ENCODE results near the gene RSPH9. TPM values are rescaled to one million over a fixed set of nuclear protein-coding genes. Genes with fewer than 3 reads are reported as not detected.

Gene RSPH9
- polyA plus RNA-seq, 1 of the 3 experiments (the other 2 are of a cell fraction): 0.05 TPM

DNA sequence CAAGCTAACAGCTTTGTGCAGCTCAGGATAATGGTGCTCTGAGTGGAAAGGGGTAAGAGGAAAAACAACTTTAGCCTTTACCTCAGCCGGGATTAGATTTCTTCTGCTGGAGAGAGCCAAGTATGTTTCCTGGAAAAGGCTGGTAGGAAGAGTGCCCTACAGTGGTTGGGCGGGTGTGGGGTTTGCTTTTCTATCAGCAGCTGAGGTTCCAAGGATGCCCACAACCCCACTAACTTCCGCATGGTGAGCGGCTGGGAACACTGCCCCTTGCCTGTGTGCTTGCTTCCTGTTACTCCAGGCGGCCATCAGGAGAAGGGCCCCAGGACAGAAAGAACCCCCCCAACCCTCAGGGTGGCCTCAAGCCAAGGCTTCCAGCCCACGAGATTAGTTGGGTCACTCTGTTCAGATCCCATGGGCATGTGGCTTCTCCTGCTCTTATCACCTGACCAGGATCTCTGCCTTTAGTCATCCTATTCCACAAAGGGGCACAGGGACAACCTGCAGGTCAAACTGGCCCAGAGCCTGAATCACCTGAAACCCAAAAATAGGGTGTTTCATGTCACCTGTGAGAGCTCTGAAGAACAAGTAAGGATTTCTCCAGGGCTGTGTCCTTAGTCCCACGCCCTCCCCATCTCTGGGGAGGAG lies 32.2 kb downstream of the RSPH9 start:
- no peak overlapping the region for H2AFZ ChIP-seq (ENCODE audit: low read depth)
- DNase-seq: no peak
- peaks cover 17% of the 10 kb centered on the region for H3K79me2 ChIP-seq (ENCODE audit: insufficient read depth)
- H3K27ac ChIP-seq (ENCODE audit: low read depth in 2 of 2, low read length in 1 of 2): no peak overlapping the region; a peak in 1 of 4 replicates
- no peak for TF ChIP-seq MEF2A (IDR thresholded peaks at IDR 0.05; ENCODE audit: borderline replicate concordance, low read depth)
- no peak for TF ChIP-seq EZH2phosphoT487 (IDR thresholded peaks at IDR 0.05; ENCODE audit: borderline replicate concordance, low read depth)
- no peak for TF ChIP-seq FOSL2 (IDR thresholded peaks at IDR 0.05; ENCODE audit: borderline replicate concordance, low read depth)
- no peak for TF ChIP-seq RFX5 (IDR thresholded peaks at IDR 0.05; ENCODE audit: low read length)
- no peak for TF ChIP-seq RXRA (IDR thresholded peaks at IDR 0.05; ENCODE audit: borderline replicate concordance, low read depth)
- no peak for TF ChIP-seq YY1 (IDR thresholded peaks at IDR 0.05; ENCODE audit: low read depth)
- TF ChIP-seq EP300 (IDR thresholded peaks at IDR 0.05; ENCODE audit: borderline replicate concordance in 1 of 2, low read depth in 1 of 2, low read length in 1 of 2): no peak
- TF ChIP-seq PBX3 (IDR thresholded peaks at IDR 0.05): no peak
- TF ChIP-seq TAF1 (IDR thresholded peaks at IDR 0.05; ENCODE audit: borderline replicate concordance, low read depth, low read length): no peak
- TF ChIP-seq JUND (IDR thresholded peaks at IDR 0.05): no peak
- TF ChIP-seq GATA2 (CRISPR knock-in tag; IDR thresholded peaks at IDR 0.05): no peak
- TF ChIP-seq, protein P1, sequence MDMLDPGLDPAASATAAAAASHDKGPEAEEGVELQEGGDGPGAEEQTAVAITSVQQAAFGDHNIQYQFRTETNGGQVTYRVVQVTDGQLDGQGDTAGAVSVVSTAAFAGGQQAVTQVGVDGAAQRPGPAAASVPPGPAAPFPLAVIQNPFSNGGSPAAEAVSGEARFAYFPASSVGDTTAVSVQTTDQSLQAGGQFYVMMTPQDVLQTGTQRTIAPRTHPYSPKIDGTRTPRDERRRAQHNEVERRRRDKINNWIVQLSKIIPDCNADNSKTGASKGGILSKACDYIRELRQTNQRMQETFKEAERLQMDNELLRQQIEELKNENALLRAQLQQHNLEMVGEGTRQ (IDR thresholded peaks at IDR 0.05; ENCODE audit: borderline replicate concordance, low read depth, low read length): no peak
- TF ChIP-seq SMC3 (IDR thresholded peaks at IDR 0.05; ENCODE audit: low read depth, low read length): no peak
- TF ChIP-seq NRF1 (IDR thresholded peaks at IDR 0.05; ENCODE audit: low read depth, low read length): no peak
- TF ChIP-seq RCOR1 (IDR thresholded peaks at IDR 0.05; ENCODE audit: low read length): no peak
- H3K4me3 ChIP-seq (ENCODE audit: low read depth in 2 of 2, low read length in 1 of 2): no peak overlapping the region
- no peaks in the 10 kb centered on the region for H3K27me3 ChIP-seq (ENCODE audit: insufficient read depth)
- CTCF ChIA-PET: interaction anchor here (2.2 to 4.9 kb wide), 2 partner anchors 8 to 11 kb away, joined by 9 to 41 read pairs; no protein-coding TSS in a partner anchor
- H3K4me1 ChIP-seq (ENCODE audit: control insufficient read depth in 1 of 2, insufficient read depth in 2 of 2, low read depth in 1 of 2, low read length in 1 of 2): no peaks in the 10 kb centered on the region
- POLR2A ChIA-PET: no interaction called here
- peaks cover 14% of the 10 kb centered on the region for H4K20me1 ChIP-seq (ENCODE audit: insufficient read depth)
- no peaks in the 10 kb centered on the region for H3K9me2 ChIP-seq
- no peak overlapping the region for H3K4me2 ChIP-seq
- peaks cover 3% of the 10 kb centered on the region for H3F3A ChIP-seq (replicated peaks; ENCODE audit: insufficient read depth)
- no peak overlapping the region for H3K9ac ChIP-seq
- H3K36me3 ChIP-seq (replicated peaks in 1 of 2; ENCODE audit: control insufficient read depth in 1 of 2, insufficient read depth in 2 of 2, low read length in 1 of 2): peaks cover 25 to 84% of the 10 kb centered on the region in 2 experiments
- 92% methylated on average over 7 of the region's 7 CpGs for WGBS (ENCODE audit: low lambda C conversion rate)
- no peaks in the 10 kb centered on the region for H3K9me3 ChIP-seq

- H4K20me1 ChIP-seq (ENCODE audit: insufficient read depth): peaks cover 21% of the 10 kb centered on the region
- ChIA-PET CTCF (interaction anchor here (2.2 to 4.9 kb wide), 2 partner anchors 8 to 11 kb away, joined by 9 to 41 read pairs; no protein-coding TSS in a partner anchor), POLR2A (no interaction called here)
- H3K27ac ChIP-seq (ENCODE audit: low read depth in 2 of 2, low read length in 1 of 2): no peak overlapping the region
- H3K36me3 ChIP-seq (replicated peaks in 1 of 2; ENCODE audit: control insufficient read depth in 1 of 2, insufficient read depth in 2 of 2, low read length in 1 of 2): peaks cover 25 to 81% of the 10 kb centered on the region in 2 experiments
- H3K9ac ChIP-seq: no peak overlapping the region
- 91% methylated on average over 7 of the region's 7 CpGs for WGBS (ENCODE audit: low lambda C conversion rate)
- H3K9me2 ChIP-seq: no peaks in the 10 kb centered on the region
- no peaks in the 10 kb centered on the region for H3K9me3 ChIP-seq
- peaks cover 23% of the 10 kb centered on the region for H3K79me2 ChIP-seq (ENCODE audit: insufficient read depth)
- H3K27me3 ChIP-seq (ENCODE audit: insufficient read depth): no peaks in the 10 kb centered on the region
- no peak overlapping the region for H2AFZ ChIP-seq (ENCODE audit: low read depth)
- no peak overlapping the region for H3K4me3 ChIP-seq (ENCODE audit: low read depth in 2 of 2, low read length in 1 of 2)
- DNase-seq: no peak
- H3F3A ChIP-seq (replicated peaks; ENCODE audit: insufficient read depth): no peaks in the 10 kb centered on the region
- H3K4me2 ChIP-seq: no peak overlapping the region
- TF ChIP-seq IRF3 (IDR thresholded peaks at IDR 0.05; ENCODE audit: low read depth, low read length) (no peak), POLR2AphosphoS5 (IDR thresholded peaks at IDR 0.05; ENCODE audit: low read depth, low read length) (no peak), PBX3 (IDR thresholded peaks at IDR 0.05) (no peak), EZH2phosphoT487 (IDR thresholded peaks at IDR 0.05; ENCODE audit: borderline replicate concordance, low read depth) (no peak)
- peaks cover 0 to under 1% of the 10 kb centered on the region in 2 experiments; a peak in 1 of 4 replicates for H3K4me1 ChIP-seq (ENCODE audit: control insufficient read depth in 1 of 2, insufficient read depth in 2 of 2, low read depth in 1 of 2, low read length in 1 of 2)
Measured at GRCh38 chr6:43677759-43678158, 32.9 kb downstream of the RSPH9 start.
